OCI-LY1 (cell line): ENCODE results near the gene SYCN.

ENCODE experiments used
- H2AFZ ChIP-seq: fragments of 200-600 bp; sonication (generic), shearing (Covaris generic); 2 replicates; pipeline ENCODE4 v1.6.0; 2014; ENCODE audit warnings: antibody characterized with exemption, mild to moderate bottlenecking, low read length
- H3F3A ChIP-seq: fragments of 200-600 bp; sonication (generic), shearing (Covaris generic); 2 replicates; pipeline ENCODE4 v1.6.0; 2014; ENCODE audit warnings: mild to moderate bottlenecking, antibody characterized with exemption, low read length, moderate library complexity; ENCODE audit not compliant: insufficient read depth
- H3K27ac ChIP-seq: fragments of 200-600 bp; sonication (generic); 2 replicates; pipeline ENCODE4 v1.5.1; 2014; ENCODE audit warnings: low read length, mixed run types, mild to moderate bottlenecking, low read depth; ENCODE audit not compliant: poor library complexity, severe bottlenecking
- H3K27me3 ChIP-seq: fragments of 200-600 bp; sonication (generic); 2 replicates; pipeline ENCODE4 v1.6.0; 2014; ENCODE audit warnings: antibody characterized with exemption, mild to moderate bottlenecking, low read length, moderate library complexity; ENCODE audit not compliant: insufficient read depth
- H3K36me3 ChIP-seq: fragments of 200-600 bp; sonication (generic); 2 replicates; pipeline ENCODE4 v1.6.1; 2014; ENCODE audit warnings: mild to moderate bottlenecking, antibody characterized with exemption, low read length, moderate library complexity, mixed read lengths; ENCODE audit not compliant: insufficient read depth
- H3K4me1 ChIP-seq: fragments of 200-600 bp; sonication (generic); 2 replicates; pipeline ENCODE4 v1.5.1; 2014; ENCODE audit warnings: mild to moderate bottlenecking, low read length, moderate library complexity; ENCODE audit not compliant: insufficient read depth, severe bottlenecking
- H3K4me2 ChIP-seq: fragments of 200-600 bp; sonication (generic), shearing (Covaris generic); 2 replicates; pipeline ENCODE4 v1.6.1; 2014; ENCODE audit warnings: low read length
- H3K4me3 ChIP-seq: fragments of 200-600 bp; sonication (generic); 2 replicates; pipeline ENCODE4 v1.5.1; 2014; ENCODE audit warnings: low read length, low read depth, mild to moderate bottlenecking, mixed read lengths; ENCODE audit not compliant: poor library complexity, severe bottlenecking
- H3K79me2 ChIP-seq: fragments of 200-600 bp; shearing (Covaris generic); 2 replicates; pipeline ENCODE4 v1.6.1; 2016; ENCODE audit warnings: mixed run types, low read length, mixed read lengths; ENCODE audit not compliant: insufficient read depth
- H3K9ac ChIP-seq: fragments of 200-600 bp; sonication (generic), shearing (Covaris generic); 2 replicates; pipeline ENCODE4 v1.6.1; 2014; ENCODE audit warnings: mild to moderate bottlenecking, low read length, mixed read lengths
- H3K9me2 ChIP-seq: fragments of 200-600 bp; sonication (generic), shearing (Covaris generic); 2 replicates; pipeline ENCODE4 v1.6.1; 2014; ENCODE audit warnings: low read depth, mild to moderate bottlenecking, low read length, mixed read lengths
- H3K9me3 ChIP-seq: fragments of 200-600 bp; shearing (Covaris generic); 2 replicates; pipeline ENCODE4 v1.6.1; 2014; ENCODE audit warnings: low read length, mixed read lengths
- H4K20me1 ChIP-seq: fragments of 200-600 bp; sonication (generic), shearing (Covaris generic); 2 replicates; pipeline ENCODE4 v1.6.0; 2016; ENCODE audit warnings: mild to moderate bottlenecking, low read length; ENCODE audit not compliant: insufficient read depth
- CTCF ChIP-seq: fragments of 200-600 bp; sonication (generic), shearing (Covaris generic); IDR thresholded peaks from 2 replicates; pipeline ENCODE4 v1.5.1; 2017; ENCODE audit warnings: mild to moderate bottlenecking, antibody characterized with exemption, low read length, moderate library complexity, mixed read lengths
- EZH2 ChIP-seq: fragments of 200-600 bp; sonication (generic), shearing (Covaris generic); IDR thresholded peaks from 2 replicates; pipeline ENCODE4 v1.8.0; 2017; ENCODE audit warnings: borderline replicate concordance, mixed run types, mild to moderate bottlenecking, antibody characterized with exemption, low read length, moderate library complexity, mixed read lengths

SYCN gene

GRCh38 chr19:39188960-39189359 lies 15.1 kb downstream of the SYCN start:
- Histone ChIP-seq H3F3A (no peaks in the 10 kb centered on the region), H3K4me1 (no peaks in the 10 kb centered on the region), H2AFZ (no peak overlapping the region), H4K20me1 (no peaks in the 10 kb centered on the region), H3K4me2 (no peak overlapping the region), H3K79me2 (no peaks in the 10 kb centered on the region), H3K4me3 (no peak overlapping the region), H3K36me3 (no peaks in the 10 kb centered on the region), H3K9ac (no peak overlapping the region), H3K9me3 (no peaks in the 10 kb centered on the region), H3K9me2 (no peaks in the 10 kb centered on the region), H3K27me3 (no peaks in the 10 kb centered on the region), H3K27ac (no peak overlapping the region)
- no peak for TF ChIP-seq EZH2
- no peak for TF ChIP-seq CTCF

GRCh38 chr19:39187552-39187943 lies 16.5 kb downstream of the SYCN start:
- Histone ChIP-seq H4K20me1 (no peaks in the 10 kb centered on the region), H3K4me1 (no peaks in the 10 kb centered on the region), H3F3A (no peaks in the 10 kb centered on the region), H2AFZ (no peak overlapping the region), H3K4me3 (no peak overlapping the region), H3K9me3 (no peaks in the 10 kb centered on the region), H3K36me3 (no peaks in the 10 kb centered on the region; the same call in 1 of the 2 replicates), H3K79me2 (no peaks in the 10 kb centered on the region), H3K9me2 (no peaks in the 10 kb centered on the region), H3K9ac (no peak overlapping the region), H3K27me3 (no peaks in the 10 kb centered on the region), H3K4me2 (no peak overlapping the region), H3K27ac (no peak overlapping the region)
- TF ChIP-seq CTCF, result no peak; the same call in 1 of the 2 replicates

GRCh38 chr19:39186391-39186790 lies 17.7 kb downstream of the SYCN start:
- H3K27ac ChIP-seq, result no peak overlapping the region
- H3F3A ChIP-seq, result no peaks in the 10 kb centered on the region
- H3K79me2 ChIP-seq, result no peaks in the 10 kb centered on the region
- H3K4me2 ChIP-seq, result no peak overlapping the region
- H2AFZ ChIP-seq, result no peak overlapping the region
- H3K4me3 ChIP-seq, result no peak overlapping the region
- no peaks in the 10 kb centered on the region for H3K9me2 ChIP-seq
- no peaks in the 10 kb centered on the region; the same call in 1 of the 2 replicates for H3K36me3 ChIP-seq
- no peaks in the 10 kb centered on the region for H3K4me1 ChIP-seq
- no peaks in the 10 kb centered on the region for H3K9me3 ChIP-seq
- H3K9ac ChIP-seq, result no peak overlapping the region
- H3K27me3 ChIP-seq, result no peaks in the 10 kb centered on the region
- H4K20me1 ChIP-seq, result no peaks in the 10 kb centered on the region
- TF ChIP-seq CTCF, result no peak
- TF ChIP-seq EZH2, result no peak
